Activated CD8-positive, alpha-beta memory T cell treated with anti-CD3 and anti-CD28 coated beads, Interleukin-2, amount 50 U/mL, for 4 hours (primary cell): ENCODE data around the gene JCAD.
"Not testable (repeated sequence)": the region's sequence is repeated elsewhere in the genome, so short reads cannot be mapped to it uniquely, and the experiment has no call there.

Experiments
- DNase-seq: peaks from one replicate; pipeline ENCODE4 v3.0.0-alpha.2; 2020

JCAD gene

GRCh38 chr10:30059209-30060107 lies at the start of gene JCAD:
Gene JCAD (minus strand): TSS chr10:30059586. CDS start chr10:30047812, 11,774 bp downstream.
- peak; percentile 56 for DNase-seq

GRCh38 chr10:30106987-30107386 lies 47.6 kb upstream of the JCAD start:
- DNase-seq = no peak

GRCh38 chr10:30103595-30104320 lies 44.4 kb upstream of the JCAD start:
- no peak for DNase-seq

GRCh38 chr10:30099706-30100105 lies 40.3 kb upstream of the JCAD start:
- DNase-seq = not testable (repeated sequence)

- DNase-seq = no peak
Measured at GRCh38 chr10:30099101-30099500, 39.7 kb upstream of the JCAD start.

GRCh38 chr10:30098629-30099028 lies 39.2 kb upstream of the JCAD start:
- no peak for DNase-seq

- DNase-seq = no peak
Measured at GRCh38 chr10:30096564-30096963, 37.2 kb upstream of the JCAD start.

- DNase-seq = no peak
Measured at GRCh38 chr10:30095631-30096422, 36.4 kb upstream of the JCAD start.

GRCh38 chr10:30094601-30095000 lies 35.2 kb upstream of the JCAD start:
- no peak for DNase-seq

- DNase-seq = no peak
Measured at GRCh38 chr10:30093303-30093950, 34.0 kb upstream of the JCAD start.

- no peak for DNase-seq
Measured at GRCh38 chr10:30092151-30092790, 32.9 kb upstream of the JCAD start.

- no peak for DNase-seq
Measured at GRCh38 chr10:30091136-30091535, 31.8 kb upstream of the JCAD start.

- DNase-seq = no peak
Measured at GRCh38 chr10:30088178-30088577, 28.8 kb upstream of the JCAD start.

- no peak for DNase-seq
Measured at GRCh38 chr10:30083934-30084333, 24.5 kb upstream of the JCAD start.

- no peak for DNase-seq
Measured at GRCh38 chr10:30081182-30081581, 21.8 kb upstream of the JCAD start.

GRCh38 chr10:30080161-30080560 lies 20.8 kb upstream of the JCAD start:
- no peak for DNase-seq

GRCh38 chr10:30079408-30079807 lies 20.0 kb upstream of the JCAD start:
- DNase-seq = no peak

GRCh38 chr10:30075481-30075880 lies 16.1 kb upstream of the JCAD start:
- no peak for DNase-seq

- no peak for DNase-seq
Measured at GRCh38 chr10:30074933-30075332, 15.5 kb upstream of the JCAD start.

- DNase-seq = no peak
Measured at GRCh38 chr10:30074090-30074489, 14.7 kb upstream of the JCAD start.

GRCh38 chr10:30073767-30074060 lies 14.3 kb upstream of the JCAD start:
- DNase-seq = no peak

- DNase-seq = no peak
Measured at GRCh38 chr10:30073045-30073766, 13.8 kb upstream of the JCAD start.
